ENCODE data around the gene PRDM16.

- TF ChIP-seq CTCF (conservative IDR thresholded peaks at IDR 0.05; ENCODE audit: low read depth, low read length) (no peak), RAD21 (IDR thresholded peaks at IDR 0.05; ENCODE audit: low read length) (no peak)
Measured at GRCh38 chr1:3284691-3285090, 215.7 kb downstream of the PRDM16 start.
